Activated T-helper 1 cell treated with anti-CD3 and anti-CD28 coated beads, Interleukin-2, amount 50 U/mL, for 16 hours (primary cell): ENCODE measurements around the gene TNNC2.

Experiments used
- DNase-seq, 2 donors: peaks; one replicate each; pipeline ENCODE4 v3.0.0-alpha.2; 2020; ENCODE audit warnings: low read depth in 1 of 2, low spot score in 1 of 2

The TNNC2 gene

GRCh38 chr20:45788351-45788750 lies 38.8 kb downstream of the TNNC2 start:
- DNase-seq: no peak

- DNase-seq: no peak
Observed at GRCh38 chr20:45783656-45784294, 43.3 kb downstream of the TNNC2 start.

GRCh38 chr20:45782890-45783289 lies 44.2 kb downstream of the TNNC2 start:
- no peak for DNase-seq

GRCh38 chr20:45781391-45781931 lies 45.7 kb downstream of the TNNC2 start:
- no peak for DNase-seq

GRCh38 chr20:45780159-45780558 lies 47.0 kb downstream of the TNNC2 start:
- DNase-seq: no peak

GRCh38 chr20:45779011-45779915 lies 47.8 kb downstream of the TNNC2 start:
- DNase-seq: no peak

GRCh38 chr20:45776931-45777330 lies 50.2 kb downstream of the TNNC2 start:
- DNase-seq: no peak

- no peak for DNase-seq
Observed at GRCh38 chr20:45775411-45775810, 51.7 kb downstream of the TNNC2 start.

GRCh38 chr20:45774945-45775344 lies 52.2 kb downstream of the TNNC2 start:
- no peak for DNase-seq
